K562 (cell line): Measurements from ENCODE around the gene MGAT5. TPM values are rescaled to one million over a fixed set of nuclear protein-coding genes. Genes with fewer than 3 reads are reported as not detected.

Experiments used
- ATAC-seq: fragments of 200-7000 bp; cut with Tn5 transposase; 3 replicates; pipeline ENCODE4 v1.9.1; 2020; ENCODE audit warnings: moderate library complexity
- BruUV-seq: library from RNA; stranded (reverse); fragments of 400-500 nt; replicated peaks from 2 replicates; lab custom pipeline; 2021; lab: Mats Ljungman, UMichigan
- CTCF ChIA-PET: fragments of 300-600 bp; formaldehyde crosslinking; extraction: SDS; loops from one replicate; lab custom pipeline; 2021; ENCODE audit warnings: low intra/inter-chr PET ratio; lab: Yijun Ruan, JAX
- POLR2A ChIA-PET: fragments of 300-600, 350-650 bp; sonication (Branson Sonifier 250); formaldehyde crosslinking; extraction: SDS; loops from one replicate; lab custom pipeline; 2021; ENCODE audit warnings: antibody characterized with exemption, inconsistent platforms; lab: Yijun Ruan, JAX
- DNase-seq, 4 experiments: peaks; one replicate each; pipeline versions ENCODE4 v3.0.0 to v3.0.0-alpha.2; 2011 to 2018; ENCODE audit warnings: low spot score in 3 of 4, mixed read lengths in 3 of 4; ENCODE audit errors: extremely low read depth in 1 of 4
- FAIRE-seq: peaks from 2 replicates; lab custom pipeline; 2011; peaks lifted over from hg19 to GRCh38; lab: Jason Lieb, UNC
- H2AFZ ChIP-seq: 2 replicates; pipeline ENCODE4 v1.6.0; 2011; ENCODE audit warnings: low read depth, low read length, control low read depth, inconsistent platforms
- H3K27ac ChIP-seq: fragments of 200-600 bp; 3 replicates; pipeline ENCODE4 v1.8.0; 2011; ENCODE audit warnings: low read depth, mild to moderate bottlenecking, control low read depth, inconsistent platforms, low read length, moderate library complexity, mixed read lengths; ENCODE audit errors: extremely low read depth
- H3K27me3 ChIP-seq, 2 experiments: fragments of 300-600 bp in 1 of 2; 2 replicates in 1 of 2; 3 replicates in 1 of 2; pipeline versions ENCODE4 v1.6.0 to v1.8.0; 2011; ENCODE audit warnings: inconsistent platforms in 2 of 2, low read length in 2 of 2, mild to moderate bottlenecking in 1 of 2, mixed read lengths in 1 of 2, moderate library complexity in 1 of 2; ENCODE audit not compliant: control insufficient read depth in 2 of 2, insufficient read depth in 2 of 2
- H3K36me3 ChIP-seq: fragments of 300-600 bp; 3 replicates; pipeline ENCODE4 v1.8.0; 2011; ENCODE audit warnings: mild to moderate bottlenecking, low read length, inconsistent platforms; ENCODE audit not compliant: control insufficient read depth, insufficient read depth
- H3K4me1 ChIP-seq, 2 experiments: fragments of 200-600 bp in 1 of 2; replicated peaks in 1 of 2; 2 replicates in 1 of 2; 3 replicates in 1 of 2; pipeline versions ENCODE4 v1.5.1 to v1.8.0; 2011; ENCODE audit warnings: inconsistent platforms in 2 of 2, low read length in 2 of 2, mild to moderate bottlenecking in 1 of 2, mixed read lengths in 1 of 2, moderate library complexity in 1 of 2; ENCODE audit not compliant: control insufficient read depth in 2 of 2, insufficient read depth in 2 of 2
- H3K4me2 ChIP-seq: 2 replicates; pipeline ENCODE4 v1.6.1; 2011; ENCODE audit warnings: low read length, control low read depth, inconsistent platforms, mixed read lengths; ENCODE audit not compliant: insufficient read depth
- H3K4me3 ChIP-seq: fragments of 200-600 bp; sonication (generic), shearing (Covaris generic); 2 replicates; pipeline ENCODE4 v1.5.1; 2016; ENCODE audit warnings: control low read depth, inconsistent platforms
- H3K79me2 ChIP-seq: fragments of 200-600 bp; 3 replicates; pipeline ENCODE4 v1.8.0; 2011; ENCODE audit warnings: low read length, inconsistent platforms; ENCODE audit not compliant: control insufficient read depth, insufficient read depth
- H3K9ac ChIP-seq, 2 experiments: 2 replicates each; pipeline versions ENCODE4 v1.6.0 to v1.6.1; 2011; ENCODE audit warnings: low read depth in 2 of 2, low read length in 2 of 2, control low read depth in 1 of 2, inconsistent platforms in 1 of 2, mild to moderate bottlenecking in 1 of 2, mixed read lengths in 1 of 2; ENCODE audit not compliant: insufficient read depth in 1 of 2
- H3K9me1 ChIP-seq: one replicate; pipeline ENCODE4 v1.6.0; 2011; ENCODE audit warnings: inconsistent platforms, mild to moderate bottlenecking, low read length, moderate library complexity; ENCODE audit not compliant: control insufficient read depth, insufficient read depth
- H3K9me3 ChIP-seq: replicated peaks from 2 replicates; pipeline ENCODE4 v1.5.1; 2011; ENCODE audit warnings: low read depth, low read length, inconsistent platforms; ENCODE audit not compliant: control insufficient read depth, insufficient read depth
- H4K20me1 ChIP-seq: replicated peaks from 2 replicates; pipeline ENCODE4 v1.6.1; 2011; ENCODE audit warnings: low read length, inconsistent platforms, mixed read lengths; ENCODE audit not compliant: control insufficient read depth, insufficient read depth
- ESRRB ChIP-seq: fragments of 250-450 bp; sonication (Bioruptor Pico); IDR thresholded peaks from 2 replicates; pipeline ENCODE4 v1.5.0; 2020; ENCODE audit warnings: mild to moderate bottlenecking, moderate library complexity, borderline replicate concordance
- HMG20A ChIP-seq: fragments of 450-650 bp; formaldehyde crosslinking; conservative IDR thresholded peaks from 2 replicates; pipeline ENCODE4 v1.4.0; 2020; ENCODE audit warnings: mild to moderate bottlenecking, mixed read lengths
- KLF1 ChIP-seq: fragments of 450-650 bp; IDR thresholded peaks from 2 replicates; pipeline ENCODE4 v1.6.1; 2016; ENCODE audit warnings: missing genetic modification characterization, missing compliant biosample characterization
- MEF2D ChIP-seq: conservative IDR thresholded peaks from 2 replicates; pipeline ENCODE4 v1.6.1; 2016; ENCODE audit warnings: low read depth, missing genetic modification characterization, missing compliant biosample characterization
- NCOA2 ChIP-seq, 2 experiments: fragments of 450-650 bp; IDR thresholded peaks; 2 replicates each; pipeline ENCODE4 v1.6.1; 2018; ENCODE audit warnings: mild to moderate bottlenecking in 2 of 2, moderate library complexity in 1 of 2; ENCODE audit not compliant: partially characterized antibody in 2 of 2
- NFATC3 ChIP-seq: fragments of 450-650 bp; IDR thresholded peaks from 2 replicates; pipeline ENCODE4 v1.6.1; 2017; ENCODE audit warnings: mild to moderate bottlenecking
- SNRNP70 ChIP-seq: fragments of 200-400 bp; formaldehyde crosslinking; optimal IDR thresholded peaks from 2 replicates; pipeline ENCODE3; 2017; ENCODE audit warnings: low read depth, low read length
- SP2 ChIP-seq: IDR thresholded peaks from 2 replicates; pipeline ENCODE4 v1.6.1; 2011; ENCODE audit warnings: mild to moderate bottlenecking, low read depth, low read length, moderate library complexity; ENCODE audit not compliant: poor library complexity, severe bottlenecking; ENCODE audit errors: extremely low read depth
- ZFP30 ChIP-seq: fragments of 250-450 bp; sonication (Bioruptor Pico); IDR thresholded peaks from 2 replicates; pipeline ENCODE4 v1.8.0; 2022; ENCODE audit warnings: moderate library complexity, mild to moderate bottlenecking, inconsistent platforms, borderline replicate concordance
- ZNF347 ChIP-seq: fragments of 450-650 bp; formaldehyde crosslinking; IDR thresholded peaks from 2 replicates; pipeline ENCODE4 v1.4.0; 2020; ENCODE audit warnings: low read depth, mild to moderate bottlenecking, moderate library complexity
- ZNF445 ChIP-seq: fragments of 250-450 bp; sonication (Bioruptor Pico); IDR thresholded peaks from 2 replicates; pipeline ENCODE4 v1.4.0; 2020; ENCODE audit warnings: low read depth, mild to moderate bottlenecking, moderate library complexity
- ZNF785 ChIP-seq: fragments of 250-450 bp; sonication (Bioruptor Pico); IDR thresholded peaks from 2 replicates; pipeline ENCODE4 v1.4.0; 2020; ENCODE audit warnings: mild to moderate bottlenecking
- WGBS: fragments of 100-300 bp; shearing (Covaris generic); methylation state at CpG from one replicate; pipeline ENCODE4 v1.1.6; 2016; ENCODE audit warnings: low coverage, mixed read lengths; ENCODE audit not compliant: insufficient coverage; ENCODE audit errors: missing lambda C conversion rate; 5-methylcytosine and 5-hydroxymethylcytosine counted together
- in situ Hi-C: fragments of 300-500 bp; cut with MboI; formaldehyde crosslinking; loops from 4 replicates; pipeline ENCODE4 v1.15.0; 2018; ENCODE audit warnings: inconsistent platforms, mixed read lengths
- intact Hi-C: fragments of 100-400 bp; cut with micrococcal nuclease; formaldehyde crosslinking; loops from 2 replicates; pipeline ENCODE4 v1.14.2; 2022
- polyA plus RNA-seq, 8 experiments: library from polyadenylated mRNA; depleted of rRNA in 4 of 8; stranded (reverse) in 5 of 8; unstranded in 3 of 8; fragments of >200 nt; fragmentation: Nextera tagmentation in 2 of 8; fragmentation: Illumina TruSeq in 1 of 8; extraction: Ambion mirVana in 2 of 8; extraction: Trizol in 1 of 8; gene quantifications; 2 replicates each; pipeline versions ENCODE4 v1.2.1 to v1.2.3, GENCODE V29; 2011 to 2014; ENCODE audit warnings: inconsistent platforms in 1 of 8, missing spikeins in 1 of 8
- total RNA-seq, 7 experiments: library from RNA; depleted of rRNA in 6 of 7; stranded (reverse); fragments of >200 nt in 6 of 7; fragmentation: Illumina TruSeq in 2 of 7; extraction: Trizol in 2 of 7; gene quantifications; 2 replicates each; pipeline versions ENCODE4 v1.2.1 to v1.2.3, GENCODE V29; 2011 to 2021; ENCODE audit warnings: low replicate concordance in 1 of 7
- TF ChIP-seq, protein P1 (sequence below): fragments of 250-450 bp; sonication (Bioruptor Pico); IDR thresholded peaks from 2 replicates; pipeline ENCODE4 v1.8.0; 2022; ENCODE audit warnings: inconsistent platforms
- TF ChIP-seq, protein P2 (sequence below): fragments of 250-450 bp; sonication (Bioruptor Pico); IDR thresholded peaks from 2 replicates; pipeline ENCODE4 v1.5.0; 2021
- TF ChIP-seq, protein P3 (sequence below): sonication (generic); formaldehyde crosslinking; IDR thresholded peaks from 2 replicates; pipeline ENCODE4 v1.9.0; 2022; ENCODE audit warnings: mild to moderate bottlenecking, missing genetic modification reagents

Gene MGAT5
- total and polyA plus RNA-seq, 9 of the 15 experiments (the other 6 are each of a cell fraction or from before 2014, with no cell fraction given) = 1.6 to 18.6 (median 11.1) TPM

DNA sequence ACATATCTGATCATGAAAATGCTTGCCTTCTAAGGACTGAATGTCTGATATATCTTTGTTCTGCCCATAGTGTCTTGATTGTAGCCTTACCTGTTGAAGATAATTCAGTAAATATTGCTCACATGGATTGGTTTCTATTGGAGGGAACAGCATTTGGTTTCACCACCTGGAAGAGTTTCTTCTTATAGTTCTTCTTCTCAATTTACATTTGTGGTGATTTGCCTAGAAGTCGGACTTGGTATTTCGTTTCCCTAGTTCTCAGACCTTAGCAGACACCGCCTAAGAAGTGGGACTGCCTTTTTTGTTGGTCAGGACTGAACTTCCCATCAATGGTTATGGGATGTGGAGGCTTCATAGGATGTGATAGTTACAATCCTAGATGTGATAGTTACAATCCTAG lies 20.2 kb downstream of the MGAT5 start:
- H3K27ac ChIP-seq = no peak overlapping the region
- H3K9me1 ChIP-seq = no peaks in the 10 kb centered on the region
- BruUV-seq = no TSS peak
- ChIA-PET CTCF (no interaction called here), POLR2A (no interaction called here)
- H2AFZ ChIP-seq = no peak overlapping the region
- H3K4me1 ChIP-seq = no peaks in the 10 kb centered on the region
- H3K9ac ChIP-seq = no peak overlapping the region
- H4K20me1 ChIP-seq = no peaks in the 10 kb centered on the region
- no peak overlapping the region for H3K4me3 ChIP-seq
- TF ChIP-seq ZNF785 (CRISPR knock-in tag) = no peak
- TF ChIP-seq, protein P1, sequence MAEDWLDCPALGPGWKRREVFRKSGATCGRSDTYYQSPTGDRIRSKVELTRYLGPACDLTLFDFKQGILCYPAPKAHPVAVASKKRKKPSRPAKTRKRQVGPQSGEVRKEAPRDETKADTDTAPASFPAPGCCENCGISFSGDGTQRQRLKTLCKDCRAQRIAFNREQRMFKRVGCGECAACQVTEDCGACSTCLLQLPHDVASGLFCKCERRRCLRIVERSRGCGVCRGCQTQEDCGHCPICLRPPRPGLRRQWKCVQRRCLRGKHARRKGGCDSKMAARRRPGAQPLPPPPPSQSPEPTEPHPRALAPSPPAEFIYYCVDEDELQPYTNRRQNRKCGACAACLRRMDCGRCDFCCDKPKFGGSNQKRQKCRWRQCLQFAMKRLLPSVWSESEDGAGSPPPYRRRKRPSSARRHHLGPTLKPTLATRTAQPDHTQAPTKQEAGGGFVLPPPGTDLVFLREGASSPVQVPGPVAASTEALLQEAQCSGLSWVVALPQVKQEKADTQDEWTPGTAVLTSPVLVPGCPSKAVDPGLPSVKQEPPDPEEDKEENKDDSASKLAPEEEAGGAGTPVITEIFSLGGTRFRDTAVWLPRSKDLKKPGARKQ = no peak
- TF ChIP-seq KLF1 (tag) = no peak
- TF ChIP-seq NFATC3 = no peak
- no peak for TF ChIP-seq SP2
- TF ChIP-seq SNRNP70 = no peak
- TF ChIP-seq NCOA2 (IDR thresholded peaks at IDR 0.05; ENCODE audit: partially characterized antibody in 2 of 2) = no peak
- TF ChIP-seq, protein P2, sequence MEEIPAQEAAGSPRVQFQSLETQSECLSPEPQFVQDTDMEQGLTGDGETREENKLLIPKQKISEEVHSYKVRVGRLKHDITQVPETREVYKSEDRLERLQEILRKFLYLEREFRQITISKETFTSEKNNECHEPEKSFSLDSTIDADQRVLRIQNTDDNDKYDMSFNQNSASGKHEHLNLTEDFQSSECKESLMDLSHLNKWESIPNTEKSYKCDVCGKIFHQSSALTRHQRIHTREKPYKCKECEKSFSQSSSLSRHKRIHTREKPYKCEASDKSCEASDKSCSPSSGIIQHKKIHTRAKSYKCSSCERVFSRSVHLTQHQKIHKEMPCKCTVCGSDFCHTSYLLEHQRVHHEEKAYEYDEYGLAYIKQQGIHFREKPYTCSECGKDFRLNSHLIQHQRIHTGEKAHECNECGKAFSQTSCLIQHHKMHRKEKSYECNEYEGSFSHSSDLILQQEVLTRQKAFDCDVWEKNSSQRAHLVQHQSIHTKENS (CRISPR knock-in tag) = no peak
- TF ChIP-seq ZNF445 = no peak
- TF ChIP-seq ZNF347 (CRISPR knock-in tag) = no peak
- TF ChIP-seq, protein P3, sequence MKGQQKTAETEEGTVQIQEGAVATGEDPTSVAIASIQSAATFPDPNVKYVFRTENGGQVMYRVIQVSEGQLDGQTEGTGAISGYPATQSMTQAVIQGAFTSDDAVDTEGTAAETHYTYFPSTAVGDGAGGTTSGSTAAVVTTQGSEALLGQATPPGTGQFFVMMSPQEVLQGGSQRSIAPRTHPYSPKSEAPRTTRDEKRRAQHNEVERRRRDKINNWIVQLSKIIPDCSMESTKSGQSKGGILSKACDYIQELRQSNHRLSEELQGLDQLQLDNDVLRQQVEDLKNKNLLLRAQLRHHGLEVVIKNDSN (CRISPR knock-in tag) = no peak
- no peak for TF ChIP-seq ESRRB (CRISPR knock-in tag)
- no peak for TF ChIP-seq ZFP30 (CRISPR knock-in tag)
- TF ChIP-seq MEF2D (tag) = no peak
- TF ChIP-seq HMG20A (CRISPR knock-in tag) = no peak
- in situ Hi-C loops (no loop called here), intact Hi-C loops (no loop called here)
- 28% methylated on average over 3 of the region's 3 CpGs for WGBS
- FAIRE-seq (no peak), DNase-seq (no peak), ATAC-seq (no peak)
- no peaks in the 10 kb centered on the region for H3K9me3 ChIP-seq
- H3K79me2 ChIP-seq = no peaks in the 10 kb centered on the region
- H3K4me2 ChIP-seq = no peak overlapping the region
- no peaks in the 10 kb centered on the region; the same call in 2 of the 3 replicates for H3K36me3 ChIP-seq
- H3K27me3 ChIP-seq = no peaks in the 10 kb centered on the region
